Stimulated activated naive B cell treated with anti-CD40 and anti-IgM and Interleukin-4, amounts not matched to agents 10 μg/mL and 1 μg/mL and 100 μg/mL, for 72 hours (primary cell): ENCODE data around the gene GJC2.

Source experiments
- ATAC-seq, 2 donors: fragments of 150-1000 bp; cut with Tn5 transposase; replicated peaks; 2 replicates each; pipeline ENCODE4 v1.10.0; 2021; ENCODE audit warnings: moderate library complexity in 1 of 2
- DNase-seq: peaks from one replicate; pipeline ENCODE4 v3.0.0; 2021
- H3K27ac Mint-ChIP-seq: one replicate; pipeline ENCODE4 v1.8.0; 2022; ENCODE audit warnings: mild to moderate bottlenecking, mixed read lengths
- H3K27me3 Mint-ChIP-seq, 2 donors: one replicate each; pipeline ENCODE4 v1.8.0; 2022; ENCODE audit warnings: mixed read lengths in 2 of 2
- H3K36me3 Mint-ChIP-seq, 2 donors: one replicate each; pipeline ENCODE4 v1.8.0; 2022; ENCODE audit warnings: mixed read lengths in 2 of 2, mild to moderate bottlenecking in 1 of 2
- H3K4me1 Mint-ChIP-seq, 2 donors: one replicate each; pipeline ENCODE4 v1.8.0; 2022; ENCODE audit warnings: mixed read lengths in 2 of 2, mild to moderate bottlenecking in 1 of 2
- H3K4me3 Mint-ChIP-seq, 2 donors: one replicate each; pipeline ENCODE4 v1.8.0; 2022; ENCODE audit warnings: mild to moderate bottlenecking in 2 of 2, mixed read lengths in 2 of 2, moderate library complexity in 1 of 2
- H3K9me3 Mint-ChIP-seq, 2 donors: one replicate each; pipeline ENCODE4 v1.8.0; 2022; ENCODE audit warnings: mixed read lengths in 2 of 2, mild to moderate bottlenecking in 1 of 2

GJC2 gene

GRCh38 chr1:228207381-228207810 is 57.7 kb downstream of the GJC2 start:
- DNase-seq (no peak), ATAC-seq (no peak)
- H3K27me3 Mint-ChIP-seq = peaks cover 3 to 21% of the 10 kb centered on the region in 2 donors
- H3K4me3 Mint-ChIP-seq = no peak overlapping the region
- H3K4me1 Mint-ChIP-seq = peaks cover 0 to 3% of the 10 kb centered on the region in 2 donors
- H3K27ac Mint-ChIP-seq = no peak overlapping the region
- no peaks in the 10 kb centered on the region for H3K36me3 Mint-ChIP-seq
- no peaks in the 10 kb centered on the region for H3K9me3 Mint-ChIP-seq

DNA sequence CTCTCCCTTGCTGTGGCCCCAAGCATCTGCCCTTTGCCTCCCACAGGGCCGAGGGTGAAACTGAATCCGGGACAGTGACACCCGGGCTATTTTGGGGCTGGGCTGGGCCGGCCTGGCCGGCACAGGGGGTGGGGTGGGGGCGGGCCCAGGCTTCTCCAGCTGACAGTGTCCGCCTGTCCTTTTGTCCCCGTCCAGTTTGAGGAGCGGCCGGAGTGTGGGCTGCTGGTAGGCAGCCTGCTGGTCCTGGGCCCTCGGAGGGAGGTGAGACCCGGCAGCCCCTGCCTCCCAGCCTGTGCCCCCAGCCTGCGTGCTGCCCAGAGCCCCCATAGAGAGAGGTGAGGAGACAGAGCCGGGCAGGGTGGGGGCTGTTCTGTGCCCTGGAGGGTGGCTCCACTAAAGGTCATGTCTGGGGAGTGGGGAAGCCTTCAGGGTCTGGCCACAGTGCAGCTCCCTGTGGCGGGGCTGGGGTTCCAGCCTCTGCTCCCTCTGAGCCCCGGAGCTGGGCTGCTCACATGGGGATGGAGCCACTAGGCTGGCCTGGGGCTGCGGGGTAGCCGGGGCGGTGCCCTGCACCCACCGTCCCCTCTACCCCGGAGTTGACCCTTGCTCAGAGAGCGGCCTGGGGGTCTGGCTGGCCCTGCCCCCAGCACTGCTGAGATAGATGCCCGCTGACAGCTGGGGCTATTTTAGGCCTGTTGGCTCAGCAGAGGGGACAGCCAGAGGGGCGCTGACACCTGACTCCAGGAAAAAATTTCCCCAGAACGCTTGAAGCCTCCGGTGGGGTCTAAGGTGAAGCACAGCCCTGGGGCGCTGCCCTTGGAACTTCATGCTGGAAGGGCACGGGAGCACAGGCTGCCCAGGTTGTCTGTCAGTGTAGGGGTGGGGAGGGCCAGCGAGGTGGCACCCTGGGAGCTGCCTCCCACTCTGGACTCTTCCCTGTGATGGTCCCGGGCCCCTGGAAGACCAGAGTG is 58.4 kb downstream of the GJC2 start, which contains the start of gene OBSCN:
TSS of gene OBSCN (plus strand) at position 194 of the 971 bp plus-strand sequence. CDS start 3,740 bp downstream, outside the sequence.
- Mint-ChIP-seq H3K36me3 (no peaks in the 10 kb centered on the region), H3K4me1 (peaks cover 3 to 6% of the 10 kb centered on the region in 2 donors), H3K4me3 (no peak within 1 kb of the TSS), H3K9me3 (no peaks in the 10 kb centered on the region), H3K27me3 (peaks cover 3 to 21% of the 10 kb centered on the region in 2 donors), H3K27ac (no peak within 1 kb of the TSS)
- DNase-seq = no peak
- no peak for ATAC-seq

GRCh38 chr1:228208831-228209551 is 59.3 kb downstream of the GJC2 start:
- no peaks in the 10 kb centered on the region for H3K36me3 Mint-ChIP-seq
- ATAC-seq (no peak), DNase-seq (no peak)
- peaks cover 3 to 21% of the 10 kb centered on the region in 2 donors for H3K27me3 Mint-ChIP-seq
- no peak overlapping the region for H3K27ac Mint-ChIP-seq
- H3K4me3 Mint-ChIP-seq = no peak overlapping the region
- H3K4me1 Mint-ChIP-seq = peaks cover 7 to 8% of the 10 kb centered on the region in 2 donors
- H3K9me3 Mint-ChIP-seq = no peaks in the 10 kb centered on the region
